Measurements from ENCODE around the gene CACNG1. TPM values are rescaled to one million over a fixed set of nuclear protein-coding genes. Genes with fewer than 3 reads are reported as not detected.

Gene CACNG1
- total and polyA plus RNA-seq, 2 of the 4 experiments (the other 2 are of a cell fraction), result not detected

- ATAC-seq (ENCODE audit: low read depth) (peak; percentile 91), DNase-seq (peak; percentile 61)
- Histone ChIP-seq H3K27me3 (ENCODE audit: control insufficient read depth, insufficient read depth, low read length) (no peaks in the 10 kb centered on the region), H3K9me1 (ENCODE audit: insufficient read depth, low read length) (no peaks in the 10 kb centered on the region), H2BK20ac (ENCODE audit: low read depth, low read length) (no peak overlapping the region), H2AK9ac (replicated peaks; ENCODE audit: low read depth, low read length, poor library complexity) (peak overlapping the region; percentile 20), H3K4me2 (ENCODE audit: low read depth, low read length) (peak overlapping the region; percentile 40), H3K23ac (ENCODE audit: low read depth, low read length) (no peak overlapping the region), H3K4me3 (ENCODE audit: insufficient read depth, low read depth, low read length) (no peak overlapping the region), H4K91ac (ENCODE audit: insufficient read depth, low read depth, low read length) (no peak overlapping the region), H2BK5ac (ENCODE audit: low read depth, low read length, poor library complexity, severe bottlenecking) (no peak overlapping the region), H2AK5ac (ENCODE audit: low read depth, low read length) (peak overlapping the region; percentile 45; the same call in 1 of the 2 replicates), H2BK120ac (ENCODE audit: low read depth, low read length) (no peak overlapping the region), H3K56ac (ENCODE audit: extremely low read depth, insufficient read depth, low read length) (no peak overlapping the region), H3K14ac (replicated peaks; ENCODE audit: low read depth, low read length) (no peak overlapping the region), H3K4me1 (ENCODE audit: control insufficient read depth, insufficient read depth, low read length) (peaks cover 4% of the 10 kb centered on the region), H2AFZ (replicated peaks; ENCODE audit: low read length, poor library complexity) (peak overlapping the region; percentile 45), H4K20me1 (ENCODE audit: insufficient read depth, low read length) (no peaks in the 10 kb centered on the region), H3K27ac (ENCODE audit: insufficient read depth, low read length) (no peak overlapping the region), H3K4ac (ENCODE audit: low read depth, low read length) (no peak overlapping the region), H3K36me3 (ENCODE audit: control insufficient read depth, insufficient read depth, low read length) (no peaks in the 10 kb centered on the region), H3K18ac (ENCODE audit: low read depth, low read length) (0 out of 2 replicates have a peak overlapping the region, but pooled peaks have one; percentile 13), H3K9ac (ENCODE audit: low read depth, low read length) (no peak overlapping the region), H4K8ac (ENCODE audit: low read depth in 2 of 2, low read length in 2 of 2) (no peak overlapping the region; a peak in 1 of 4 replicates), H3K9me3 (ENCODE audit: control insufficient read depth, insufficient read depth, low read length) (no peaks in the 10 kb centered on the region), H2BK15ac (ENCODE audit: low read depth, low read length) (no peak overlapping the region), H3K79me1 (ENCODE audit: low read depth in 1 of 2, low read length in 2 of 2) (no peaks in the 10 kb centered on the region; a peak in 1 of 4 replicates), H4K5ac (ENCODE audit: low read depth, low read length) (no peak overlapping the region)
- in situ Hi-C loops (cut with MboI; ENCODE audit: low sequenced_read_pairs), result no loop called here
- POLR2A ChIA-PET (ENCODE audit: unreplicated experiment), result no interaction called here
- CTCF ChIA-PET, result no interaction called here
- intact Hi-C loops (cut with micrococcal nuclease), result no loop called here
- dilution Hi-C loops (cut with HindIII; ENCODE audit: low sequenced_read_pairs, unreplicated experiment), result no loop called here
- no TSS peak for BruUV-seq (replicated peaks)
- WGBS, 2 experiments (ENCODE audit: extremely low coverage in 2 of 2, insufficient read length in 1 of 2), result 33% methylated on average over 4 of the region's 6 CpGs; no CpG with 5 or more reads in 1 of the 2 experiments
- TF ChIP-seq MAZ (IDR thresholded peaks at IDR 0.05; ENCODE audit: borderline replicate concordance, low read depth, low read length), result no peak
- no peak for TF ChIP-seq RFX5 (IDR thresholded peaks at IDR 0.05; ENCODE audit: low read depth, low read length)
- no peak for TF ChIP-seq CHD1 (IDR thresholded peaks at IDR 0.05; ENCODE audit: low read depth, low read length)
- TF ChIP-seq MXI1 (IDR thresholded peaks at IDR 0.05; ENCODE audit: borderline replicate concordance, low read depth, low read length), result no peak
- TF ChIP-seq CEBPB (IDR thresholded peaks at IDR 0.05; ENCODE audit: low read depth, low read length), result no peak
- TF ChIP-seq RAD21 (IDR thresholded peaks at IDR 0.05; ENCODE audit: low read length), result no peak
- no peak for TF ChIP-seq FOS (IDR thresholded peaks at IDR 0.05; ENCODE audit: low read depth, low read length)
- TF ChIP-seq RCOR1 (IDR thresholded peaks at IDR 0.05; ENCODE audit: insufficient replicate concordance, low read length), result no peak
- no peak for TF ChIP-seq NFE2L2 (IDR thresholded peaks at IDR 0.05; ENCODE audit: low read depth, low read length)
- no peak for TF ChIP-seq BHLHE40 (IDR thresholded peaks at IDR 0.05; ENCODE audit: low read depth, low read length)
- no peak for TF ChIP-seq MAFK (IDR thresholded peaks at IDR 0.05; ENCODE audit: low read depth, low read length)
- TF ChIP-seq, protein P1, sequence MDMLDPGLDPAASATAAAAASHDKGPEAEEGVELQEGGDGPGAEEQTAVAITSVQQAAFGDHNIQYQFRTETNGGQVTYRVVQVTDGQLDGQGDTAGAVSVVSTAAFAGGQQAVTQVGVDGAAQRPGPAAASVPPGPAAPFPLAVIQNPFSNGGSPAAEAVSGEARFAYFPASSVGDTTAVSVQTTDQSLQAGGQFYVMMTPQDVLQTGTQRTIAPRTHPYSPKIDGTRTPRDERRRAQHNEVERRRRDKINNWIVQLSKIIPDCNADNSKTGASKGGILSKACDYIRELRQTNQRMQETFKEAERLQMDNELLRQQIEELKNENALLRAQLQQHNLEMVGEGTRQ (IDR thresholded peaks at IDR 0.05; ENCODE audit: low read depth, low read length), result no peak
- TF ChIP-seq POLR2A (IDR thresholded peaks at IDR 0.05; ENCODE audit: low read depth, low read length), result no peak
- no peak for TF ChIP-seq SMC3 (IDR thresholded peaks at IDR 0.05; ENCODE audit: low read depth, low read length)
- TF ChIP-seq CTCF (conservative IDR thresholded peaks at IDR 0.05; ENCODE audit: low read depth, low read length), result no peak
- TF ChIP-seq, protein P2, sequence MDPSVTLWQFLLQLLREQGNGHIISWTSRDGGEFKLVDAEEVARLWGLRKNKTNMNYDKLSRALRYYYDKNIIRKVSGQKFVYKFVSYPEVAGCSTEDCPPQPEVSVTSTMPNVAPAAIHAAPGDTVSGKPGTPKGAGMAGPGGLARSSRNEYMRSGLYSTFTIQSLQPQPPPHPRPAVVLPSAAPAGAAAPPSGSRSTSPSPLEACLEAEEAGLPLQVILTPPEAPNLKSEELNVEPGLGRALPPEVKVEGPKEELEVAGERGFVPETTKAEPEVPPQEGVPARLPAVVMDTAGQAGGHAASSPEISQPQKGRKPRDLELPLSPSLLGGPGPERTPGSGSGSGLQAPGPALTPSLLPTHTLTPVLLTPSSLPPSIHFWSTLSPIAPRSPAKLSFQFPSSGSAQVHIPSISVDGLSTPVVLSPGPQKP (IDR thresholded peaks at IDR 0.05; ENCODE audit: borderline replicate concordance, low read depth, low read length), result no peak
Measured at GRCh38 chr17:67063141-67063540, 18.8 kb downstream of the CACNG1 start.

Data from IMR-90 (cell line).